Spleen (tissue), 7 donors: ENCODE measurements around the gene ZNF90.
"Not testable (repeated sequence)": the region's sequence is repeated elsewhere in the genome, so short reads cannot be mapped to it uniquely, and the experiment has no call there.

Experiments
- CTCF ChIP-seq, 11 experiments: fragments of 200-600 bp in 7 of 11; fragments of 450-650 bp in 4 of 11; sonication (generic) in 4 of 11; IDR thresholded peaks in 8 of 11; conservative IDR thresholded peaks in 3 of 11; 1 replicate in 7 of 11; 2 replicates in 4 of 11; pipeline versions ENCODE4 v1.4.0 to v1.8.0; 2016 to 2021; ENCODE audit warnings: antibody characterized with exemption in 11 of 11, inconsistent platforms in 4 of 11, mild to moderate bottlenecking in 1 of 11
- POLR2A ChIP-seq, 3 donors: fragments of 450-650 bp; IDR thresholded peaks; one replicate each; pipeline ENCODE4 v1.5.1; 2017; ENCODE audit warnings: antibody characterized with exemption in 3 of 3, mild to moderate bottlenecking in 1 of 3
- POLR2AphosphoS5 ChIP-seq, 3 donors: sonication (generic); formaldehyde crosslinking; IDR thresholded peaks; one replicate each; pipeline ENCODE4 v1.5.1; 2017; ENCODE audit warnings: antibody characterized with exemption in 3 of 3
- donor health status: DM: no; HTN: no; CAD: no; lungs with moderate emphysema.
- donor health status: DM: no; HTN: no; CAD: no.
- donor health status: DM: no; HTN: no; CAD: no.

- TF ChIP-seq CTCF (IDR thresholded peaks at IDR 0.05 in 8 of 11, conservative IDR thresholded peaks at IDR 0.05 in 3 of 11); POLR2A (IDR thresholded peaks at IDR 0.05); POLR2AphosphoS5 (IDR thresholded peaks at IDR 0.05): not testable (repeated sequence)
These were observed 9.2 kb upstream of the ZNF90 start for GRCh38 chr19:20068559-20068958.
